C4-2B (cell line): ENCODE results near the gene DZANK1.

Experiments
- CTCF ChIP-seq: fragments of 450-650 bp; conservative IDR thresholded peaks from 2 replicates; pipeline ENCODE4 v1.5.1; 2017; ENCODE audit warnings: mild to moderate bottlenecking
- ZFX ChIP-seq: fragments of 450-650 bp; IDR thresholded peaks from 2 replicates; pipeline ENCODE4 v1.6.1; 2017

- TF ChIP-seq CTCF (no peak), ZFX (no peak)
Observed at GRCh38 chr20:18362916-18363315, 103.9 kb downstream of the DZANK1 start.
